HG03460 (cell line): ENCODE results near the gene PIK3R4.

Source experiments
- ATAC-seq: cut with Tn5 transposase; IDR thresholded peaks from one replicate; pipeline ENCODE4 v1.9.1; 2021; ENCODE audit not compliant: unreplicated experiment

PIK3R4 gene

GRCh38 chr3:130746246-130747039 lies at the start of gene PIK3R4:
TSS of gene PIK3R4 (minus strand) at chr3:130746829. CDS start at chr3:130745218, 1,611 bp downstream.
- peak; percentile 92 for ATAC-seq

GRCh38 chr3:130795396-130795795 lies 48.8 kb upstream of the PIK3R4 start:
- no peak for ATAC-seq

GRCh38 chr3:130792246-130792645 lies 45.6 kb upstream of the PIK3R4 start:
- ATAC-seq, result no peak

GRCh38 chr3:130789782-130790322 lies 43.2 kb upstream of the PIK3R4 start:
- ATAC-seq, result no peak

- no peak for ATAC-seq
These were observed 40.9 kb upstream of the PIK3R4 start for GRCh38 chr3:130787422-130788068.

- ATAC-seq, result no peak
These were observed 39.7 kb upstream of the PIK3R4 start for GRCh38 chr3:130786306-130786705.

DNA sequence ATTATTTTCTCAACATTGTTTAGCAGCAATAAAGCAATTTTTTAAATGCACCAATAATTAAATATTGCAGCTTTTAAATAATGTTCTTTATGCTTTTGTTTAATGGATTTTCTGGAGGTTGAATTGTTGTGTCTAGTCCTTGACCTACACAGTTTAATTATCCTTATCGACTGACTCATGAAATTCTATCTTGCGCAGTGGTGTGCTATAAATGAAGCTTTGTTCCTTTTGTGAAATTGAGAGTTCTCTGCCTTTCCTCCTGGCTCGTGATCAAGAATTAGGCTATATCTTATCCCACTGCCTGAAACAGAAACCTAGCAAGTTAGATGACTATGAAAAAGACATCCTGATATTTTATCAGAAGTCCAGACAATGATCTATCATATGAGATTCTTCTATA lies 37.0 kb upstream of the PIK3R4 start:
- ATAC-seq, result no peak

GRCh38 chr3:130779486-130779885 lies 32.9 kb upstream of the PIK3R4 start:
- ATAC-seq, result no peak

- ATAC-seq, result peak; percentile 94
These were observed 32.4 kb upstream of the PIK3R4 start for GRCh38 chr3:130779031-130779430.

GRCh38 chr3:130773366-130773765 lies 26.7 kb upstream of the PIK3R4 start:
- no peak for ATAC-seq

DNA sequence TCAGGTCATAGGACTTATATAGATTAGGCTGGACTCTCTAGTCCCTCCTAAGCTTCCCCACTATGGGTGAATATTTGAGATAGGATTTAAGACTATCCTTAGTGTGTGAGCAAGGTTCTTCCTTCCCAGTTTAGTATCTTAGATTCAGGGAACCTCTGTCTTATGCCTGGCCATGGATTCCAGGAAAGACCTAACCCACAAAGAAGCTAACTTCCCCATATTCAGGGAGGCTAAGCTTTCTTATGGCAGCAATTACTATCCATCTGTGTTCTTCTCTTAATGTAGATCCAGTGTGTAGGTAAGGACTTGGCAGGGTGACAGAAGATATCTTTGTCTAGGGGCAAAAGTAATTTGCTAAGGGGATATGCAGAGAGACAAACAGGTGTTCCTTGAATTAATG lies 25.5 kb upstream of the PIK3R4 start:
- ATAC-seq, result no peak

DNA sequence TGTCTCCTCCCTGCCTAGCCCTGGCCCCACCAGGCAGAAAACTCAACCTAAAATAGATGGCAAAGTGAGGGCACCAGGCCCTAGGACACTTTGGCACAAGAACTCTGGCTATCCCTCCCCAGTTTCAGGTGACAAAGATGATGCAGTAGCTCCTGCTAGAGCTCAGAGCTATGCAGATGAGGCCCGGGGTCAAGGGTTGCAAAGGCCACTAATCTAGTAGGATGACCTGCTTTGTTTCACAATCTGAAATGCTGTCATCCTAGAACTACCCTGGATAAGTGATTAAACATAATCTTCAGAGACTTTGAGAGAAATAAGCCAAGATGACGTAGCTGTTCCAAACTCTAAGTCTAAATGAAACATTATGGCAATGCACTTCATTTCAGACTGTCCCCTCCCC lies 24.0 kb upstream of the PIK3R4 start:
- no peak for ATAC-seq

- no peak for ATAC-seq
These were observed 15.2 kb upstream of the PIK3R4 start for GRCh38 chr3:130761730-130762311.

DNA sequence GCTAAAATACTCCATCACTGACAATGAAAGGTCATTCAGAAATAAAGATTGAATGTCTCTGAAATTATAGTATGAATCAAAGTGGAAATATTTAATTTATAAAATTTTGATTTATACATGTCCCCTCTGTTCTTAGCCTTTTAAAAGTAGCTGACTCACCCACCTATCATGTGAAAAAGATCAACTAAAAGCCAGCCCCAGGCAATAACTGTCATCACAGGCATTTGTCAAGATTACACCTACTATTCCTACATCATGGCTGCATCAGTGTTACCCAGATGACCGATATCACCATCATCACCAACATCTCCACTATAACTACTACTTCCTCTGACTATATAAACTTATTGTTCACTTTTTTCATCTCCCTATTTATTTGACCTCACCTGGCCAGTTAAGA lies 14.3 kb upstream of the PIK3R4 start:
- ATAC-seq, result no peak

- ATAC-seq, result peak; percentile 70
These were observed 13.2 kb upstream of the PIK3R4 start for GRCh38 chr3:130759692-130760338.

DNA sequence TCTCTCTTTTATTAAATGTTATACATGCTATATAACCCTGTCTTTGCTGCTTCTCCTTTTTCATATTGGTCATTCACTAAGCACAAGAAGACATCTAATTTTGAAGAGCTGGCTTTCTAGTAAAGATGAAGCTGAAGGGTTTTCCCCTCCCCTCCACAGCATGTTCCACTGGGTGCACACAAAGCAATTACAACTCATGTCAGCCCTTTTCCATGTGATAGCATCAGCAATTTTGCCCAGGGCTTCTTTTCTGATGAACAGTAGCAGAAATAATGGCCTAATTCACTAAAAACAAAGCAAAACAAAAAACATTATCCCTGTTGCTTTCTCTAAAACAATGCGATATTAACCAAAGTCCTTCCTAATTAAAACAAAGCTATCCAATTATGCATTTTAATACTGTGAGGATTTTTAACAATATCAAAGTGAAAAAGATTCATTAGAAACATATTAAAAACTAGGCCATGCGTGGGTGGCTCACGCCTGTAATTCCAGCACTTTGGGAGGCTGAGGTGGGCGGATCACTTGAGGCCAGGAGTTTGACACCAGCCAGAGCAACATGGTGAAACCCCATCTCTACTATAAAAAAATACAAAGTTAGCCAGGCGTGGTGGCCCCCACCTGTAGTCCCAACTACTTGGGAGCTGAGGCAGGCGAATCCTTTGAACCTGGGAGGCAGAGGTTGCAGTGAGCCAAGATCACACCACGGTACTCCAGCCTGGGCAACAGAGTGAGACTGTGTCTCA lies 12.2 kb upstream of the PIK3R4 start:
- no peak for ATAC-seq

DNA sequence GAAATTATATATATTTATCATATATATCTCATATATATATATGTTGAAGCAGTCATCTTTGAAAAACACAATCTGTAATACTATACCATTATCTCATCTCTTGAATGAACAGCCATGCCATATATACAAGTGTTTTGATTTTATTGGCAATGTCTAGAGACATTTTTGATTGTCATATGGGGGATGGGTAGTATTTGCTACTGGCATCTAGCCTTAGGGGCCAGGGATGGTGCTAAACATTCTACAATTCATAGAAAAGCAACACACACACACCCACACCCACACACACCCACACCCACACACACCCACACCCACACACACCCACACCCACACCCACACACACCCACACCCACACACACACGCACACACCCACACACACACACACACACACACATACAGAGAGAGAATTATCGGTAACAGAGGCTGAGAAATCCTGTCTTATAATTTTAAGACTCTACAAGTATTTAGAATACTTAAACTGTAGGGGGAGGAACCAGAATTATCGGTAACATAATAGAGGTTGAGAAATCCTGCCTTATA lies 11.1 kb upstream of the PIK3R4 start:
- ATAC-seq, result no peak

- ATAC-seq, result no peak
These were observed 9.0 kb upstream of the PIK3R4 start for GRCh38 chr3:130755666-130756065.

- no peak for ATAC-seq
These were observed 2.4 kb upstream of the PIK3R4 start for GRCh38 chr3:130748981-130749380.

- ATAC-seq, result no peak
These were observed 1.8 kb upstream of the PIK3R4 start for GRCh38 chr3:130748467-130748861.
